NCI-H2171 treated with DMSO at 0.1 percent for 48 hours (cell line): ENCODE measurements around the gene TPST1.
A peak's percentile ranks its signal among the peaks of the same experiment; 100 is the strongest.
"Not testable (repeated sequence)": the region's sequence is repeated elsewhere in the genome, so short reads cannot be mapped to it uniquely, and the experiment has no call there.

Experiments
- DNase-seq: peaks from one replicate; lab custom pipeline; 2025; lab: John Stamatoyannopoulos, UW

Gene TPST1

GRCh38 chr7:66333443-66333842 lies 128.3 kb downstream of the TPST1 start:
- DNase-seq, result no peak

GRCh38 chr7:66335318-66335717 lies 130.2 kb downstream of the TPST1 start:
- no peak for DNase-seq

DNA sequence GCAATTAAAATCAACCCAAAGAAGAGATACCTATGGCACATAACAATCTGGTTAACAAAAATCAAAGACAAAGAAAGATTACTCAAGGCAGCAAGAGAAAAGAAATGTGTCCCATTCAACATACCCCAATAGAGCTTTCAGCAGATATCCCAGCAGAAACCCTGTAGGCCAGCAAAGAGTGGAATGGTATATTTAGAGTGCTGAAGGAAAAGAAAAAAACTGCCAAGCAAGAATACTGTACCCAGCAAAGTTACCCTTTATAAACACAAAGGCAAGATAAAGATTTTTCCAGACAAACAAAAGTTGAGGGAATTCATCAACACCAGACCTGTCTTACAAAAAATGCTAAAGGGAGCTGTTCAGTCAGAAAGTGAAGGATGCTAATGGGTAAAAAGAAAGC lies 131.6 kb downstream of the TPST1 start:
- DNase-seq, result no peak

- DNase-seq, result no peak
Measured at GRCh38 chr7:66339141-66339540, 134.0 kb downstream of the TPST1 start.

DNA sequence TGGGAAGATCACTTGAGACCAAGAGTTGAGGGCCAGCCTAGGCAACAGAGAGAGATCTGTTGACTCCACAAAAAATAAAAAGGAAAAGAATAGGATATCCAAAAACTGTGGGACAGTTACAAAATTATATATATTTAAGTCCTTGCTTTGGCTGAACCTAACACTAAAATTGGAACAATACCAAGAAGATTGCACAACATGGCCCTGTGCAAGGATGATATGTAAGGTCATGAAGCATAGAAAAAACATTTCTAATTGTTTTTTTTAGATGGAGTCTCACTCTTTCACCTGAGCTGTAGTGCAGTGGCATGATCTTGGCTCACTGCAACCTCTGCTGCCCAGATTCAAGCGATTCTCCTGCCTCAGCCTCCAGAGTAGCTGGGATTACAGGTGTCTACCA lies 139.0 kb downstream of the TPST1 start:
- DNase-seq, result no peak

GRCh38 chr7:66348531-66348930 lies 143.4 kb downstream of the TPST1 start:
- DNase-seq, result no peak

- no peak for DNase-seq
Measured at GRCh38 chr7:66348959-66349358, 143.8 kb downstream of the TPST1 start.

- DNase-seq, result no peak
Measured at GRCh38 chr7:66352071-66352470, 146.9 kb downstream of the TPST1 start.

DNA sequence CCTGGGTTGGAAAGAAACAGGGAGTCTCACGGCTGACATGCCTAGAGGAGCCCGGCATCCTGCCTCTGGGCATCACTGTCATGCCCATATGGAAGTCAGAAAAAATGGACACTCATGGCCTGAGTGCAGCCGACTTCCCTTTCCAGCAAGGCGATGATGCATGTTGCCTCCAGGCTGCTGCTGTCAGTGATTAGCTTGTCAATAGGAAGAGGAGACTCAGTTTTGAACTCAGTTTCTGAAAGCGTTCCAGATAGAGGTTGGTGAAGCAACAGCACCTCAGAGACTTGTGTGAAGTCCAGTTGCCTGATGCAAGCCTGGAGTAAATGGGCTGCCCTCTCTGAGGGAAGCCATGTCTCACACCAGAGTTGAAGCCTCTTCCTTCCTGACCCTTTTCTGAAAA lies 148.4 kb downstream of the TPST1 start:
- DNase-seq, result no peak

GRCh38 chr7:66355756-66356155 lies 150.6 kb downstream of the TPST1 start:
- no peak for DNase-seq

GRCh38 chr7:66356277-66356721 lies 151.2 kb downstream of the TPST1 start:
- no peak for DNase-seq

DNA sequence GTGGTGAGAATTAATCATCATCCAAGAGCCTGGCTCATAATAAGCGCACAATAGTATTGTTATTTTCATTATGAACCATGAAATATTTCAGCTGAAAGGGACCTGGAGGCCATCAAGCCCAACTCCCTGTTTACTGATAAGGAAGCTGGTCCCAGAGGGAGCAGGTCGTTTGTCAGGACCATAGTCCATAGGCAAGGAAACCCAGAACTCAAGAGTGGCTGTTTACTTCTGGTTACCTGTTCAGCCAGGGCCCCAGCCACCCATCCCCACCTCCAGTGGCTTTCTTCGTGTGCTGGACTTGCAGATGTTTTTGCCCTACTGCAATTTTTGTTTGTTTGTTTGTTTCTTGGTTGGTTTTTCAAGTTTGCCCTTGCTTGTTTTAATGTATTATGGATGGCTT lies 152.0 kb downstream of the TPST1 start:
- no peak for DNase-seq

DNA sequence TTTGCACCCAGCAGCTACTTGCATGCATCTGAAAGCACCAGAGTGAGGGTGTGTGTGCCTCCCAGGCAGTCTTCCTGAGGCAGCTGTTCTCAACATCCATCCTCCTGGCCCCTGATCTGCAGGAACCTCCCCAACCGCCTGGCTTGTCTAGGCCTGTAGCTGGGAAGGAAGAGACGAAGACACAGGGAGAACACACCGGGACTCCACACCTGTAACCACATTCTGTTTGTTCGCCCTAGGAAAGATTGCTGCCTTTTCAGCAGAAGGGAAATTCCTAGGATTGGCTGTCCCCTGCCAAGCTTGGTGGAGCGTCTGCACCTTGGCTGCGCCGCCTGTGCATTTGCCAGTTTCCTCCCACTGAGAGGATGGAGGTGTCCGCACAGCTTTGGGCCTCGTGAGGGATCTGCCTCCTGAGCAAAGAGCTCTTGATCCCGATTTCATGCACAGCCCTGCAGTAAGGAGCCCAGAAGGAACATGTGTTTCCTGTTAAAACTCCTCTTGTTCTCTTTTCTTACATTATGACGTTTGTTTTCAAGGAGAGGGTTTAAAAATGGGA lies 154.6 kb downstream of the TPST1 start:
- peak; percentile 98 for DNase-seq

- no peak for DNase-seq
Measured at GRCh38 chr7:66362136-66362535, 157.0 kb downstream of the TPST1 start.

DNA sequence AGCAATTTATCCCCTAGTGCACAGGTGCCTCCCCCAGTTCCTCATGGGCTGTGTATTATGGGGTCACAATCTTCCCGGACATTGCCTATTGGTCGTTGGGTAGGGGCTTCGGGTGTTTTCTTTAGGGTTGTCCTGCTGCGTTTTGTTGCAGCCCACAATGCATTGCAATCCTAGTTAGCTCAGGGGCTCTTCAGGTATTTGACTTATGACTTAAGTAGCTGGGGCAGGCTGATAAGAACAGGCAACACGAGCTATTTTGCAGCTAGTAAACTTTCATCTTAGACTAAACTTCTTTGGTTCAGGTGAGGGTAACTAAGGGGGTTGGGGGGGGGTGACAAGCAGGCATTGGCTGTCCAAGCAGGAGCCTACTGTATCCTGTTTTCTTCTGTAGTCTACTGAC lies 158.5 kb downstream of the TPST1 start:
- no peak for DNase-seq

DNA sequence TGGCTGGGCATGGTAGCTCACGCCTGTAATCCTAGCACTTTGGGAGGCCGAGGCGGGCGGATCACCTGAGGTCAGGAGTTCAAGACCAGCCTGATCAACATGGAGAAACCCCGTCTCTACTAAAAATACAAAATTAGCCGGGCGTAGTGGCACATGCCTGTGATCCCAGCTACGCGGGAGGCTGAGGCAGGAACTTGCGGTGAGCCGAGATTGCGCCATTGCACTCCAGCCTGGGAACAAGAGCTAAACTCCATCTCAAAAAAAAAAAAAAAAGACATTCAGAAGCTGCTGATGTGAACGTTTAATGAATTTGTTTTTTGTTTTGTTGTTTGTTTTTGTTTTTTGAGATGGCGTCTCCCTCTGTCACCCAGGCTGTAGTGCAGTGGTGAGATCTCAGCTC lies 159.9 kb downstream of the TPST1 start:
- not testable (repeated sequence) for DNase-seq

GRCh38 chr7:66371096-66371824 lies 166.1 kb downstream of the TPST1 start:
- DNase-seq, result no peak

DNA sequence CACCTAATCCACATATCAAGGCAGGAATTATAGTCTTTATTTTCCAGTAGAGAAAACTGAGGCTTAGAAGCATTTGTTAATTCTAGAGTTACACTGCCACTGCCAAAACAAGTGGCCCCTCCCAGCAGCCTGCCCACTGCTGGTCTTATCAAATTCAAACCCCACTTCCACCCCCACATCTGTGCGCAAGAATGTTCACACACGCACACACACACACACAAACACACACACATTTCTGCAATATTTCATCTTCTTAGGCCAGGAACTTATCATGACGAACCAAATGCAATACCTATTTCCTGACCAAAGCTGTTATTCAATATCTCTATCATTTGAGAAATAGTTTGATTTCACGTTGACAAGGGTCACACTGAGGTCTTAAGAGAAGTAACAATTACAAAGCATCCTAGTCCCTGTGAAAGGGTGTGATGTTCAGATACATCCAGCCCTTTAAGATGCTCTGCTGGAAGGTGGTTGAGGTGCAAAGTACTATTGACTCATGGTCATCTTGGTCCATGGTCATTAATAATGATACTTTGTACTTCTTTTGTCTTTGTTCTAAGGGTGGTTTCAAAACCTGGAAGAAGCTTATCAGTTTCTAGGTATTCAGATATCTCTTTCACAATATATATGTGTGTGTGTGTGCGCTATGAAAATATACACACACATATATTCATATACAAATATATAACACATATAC lies 169.2 kb downstream of the TPST1 start:
- DNase-seq, result not testable (repeated sequence)

GRCh38 chr7:66376264-66376945 lies 171.3 kb downstream of the TPST1 start:
- DNase-seq, result no peak

- DNase-seq, result no peak
Measured at GRCh38 chr7:66377045-66377444, 171.9 kb downstream of the TPST1 start.

- DNase-seq, result no peak
Measured at GRCh38 chr7:66377714-66378113, 172.6 kb downstream of the TPST1 start.

- DNase-seq, result no peak
Measured at GRCh38 chr7:66379542-66380160, 174.5 kb downstream of the TPST1 start.
